Adrenal gland (tissue), 5 donors: ENCODE data around the gene TMEM161A.

Source experiments
- CTCF ChIP-seq, 6 experiments: fragments of 450-650 bp in 4 of 6; fragments of 200-600 bp in 2 of 6; sonication (generic) in 1 of 6; IDR thresholded peaks; 1 replicate in 5 of 6; 2 replicates in 1 of 6; pipeline versions ENCODE4 v1.5.1 to v1.8.0; 2016 to 2021; ENCODE audit warnings: antibody characterized with exemption in 6 of 6, mild to moderate bottlenecking in 2 of 6, moderate library complexity in 1 of 6
- POLR2A ChIP-seq, 2 donors: fragments of 450-650 bp; IDR thresholded peaks; one replicate each; pipeline ENCODE4 v1.6.1; 2017; ENCODE audit warnings: antibody characterized with exemption in 2 of 2, mild to moderate bottlenecking in 2 of 2, moderate library complexity in 1 of 2
- donor health status: DM: no; HTN: no; CAD: no.

GRCh38 chr19:19169236-19170052 is 31.2 kb upstream of the TMEM161A start:
- TF ChIP-seq CTCF (IDR thresholded peaks at IDR 0.05) (no peak), POLR2A (IDR thresholded peaks at IDR 0.05) (no peak)
